B cell (primary cell): ENCODE results near the gene RNU5B-1. TPM values are rescaled to one million over a fixed set of nuclear protein-coding genes. Genes with fewer than 3 reads are reported as not detected.

Experiments used
- ATAC-seq: fragments of 200-7000 bp; cut with Tn5 transposase; one replicate; pipeline ENCODE4 v1.10.0; 2021; ENCODE audit warnings: low read depth, mild to moderate bottlenecking, moderate number of reproducible peaks, moderate library complexity
- CTCF ChIA-PET: fragments of 350-600 bp; sonication (Branson Sonifier 250); formaldehyde crosslinking; loops from one replicate; lab custom pipeline; 2021; ENCODE audit warnings: antibody characterized with exemption, inconsistent platforms; lab: Charles Lee
- POLR2A ChIA-PET: fragments of 350-600 bp; sonication (Branson Sonifier 250); formaldehyde crosslinking; loops from one replicate; lab custom pipeline; 2021; ENCODE audit warnings: antibody characterized with exemption; lab: Charles Lee
- DNase-seq: peaks from one replicate; pipeline ENCODE4 v3.0.0; 2013
- H2AFZ ChIP-seq: 2 replicates; pipeline ENCODE4 v1.6.1; 2012; ENCODE audit warnings: mild to moderate bottlenecking, low read depth, low read length; ENCODE audit not compliant: insufficient read depth, poor library complexity, severe bottlenecking
- H3K27ac ChIP-seq, 2 donors: 1 replicate in 1 of 2; 2 replicates in 1 of 2; pipeline ENCODE4 v1.5.1; 2012 to 2013; ENCODE audit warnings: low read length in 2 of 2, mild to moderate bottlenecking in 2 of 2, moderate library complexity in 1 of 2
- H3K27me3 ChIP-seq, 4 experiments: fragments of 200-600 bp in 1 of 4; sonication (generic) in 1 of 4; replicated peaks in 1 of 4; 1 replicate in 2 of 4; 2 replicates in 2 of 4; pipeline versions ENCODE4 v1.6.1 to v1.7.0; 2013 to 2016; ENCODE audit warnings: low read length in 3 of 4, mild to moderate bottlenecking in 2 of 4, mixed read lengths in 1 of 4, moderate library complexity in 1 of 4; ENCODE audit not compliant: insufficient read depth in 4 of 4, control insufficient read depth in 3 of 4; ENCODE audit errors: control extremely low read depth in 1 of 4
- H3K36me3 ChIP-seq, 2 experiments: replicated peaks in 1 of 2; 1 replicate in 1 of 2; 2 replicates in 1 of 2; pipeline versions ENCODE4 v1.6.1 to v1.7.1; 2013; ENCODE audit warnings: low read length in 1 of 2; ENCODE audit not compliant: insufficient read depth in 2 of 2, control insufficient read depth in 1 of 2; ENCODE audit errors: control extremely low read depth in 1 of 2, extremely low read depth in 1 of 2
- H3K4me1 ChIP-seq, 2 donors: fragments of 200-600 bp in 1 of 2; sonication (generic) in 1 of 2; 1 replicate in 1 of 2; 2 replicates in 1 of 2; pipeline versions ENCODE4 v1.5.1 to v1.6.1; 2013 to 2017; ENCODE audit warnings: low read length in 2 of 2; ENCODE audit not compliant: control insufficient read depth in 2 of 2, insufficient read depth in 2 of 2
- H3K4me2 ChIP-seq: replicated peaks from 2 replicates; pipeline ENCODE3; 2012; ENCODE audit warnings: mild to moderate bottlenecking, low read depth, low read length; ENCODE audit not compliant: poor library complexity, severe bottlenecking
- H3K4me3 ChIP-seq, 5 experiments: fragments of 200-600 bp in 1 of 5; sonication (generic) in 1 of 5; 1 replicate in 3 of 5; 2 replicates in 2 of 5; pipeline versions ENCODE4 v1.5.1 to v1.7.0; 2011 to 2016; ENCODE audit warnings: low read length in 4 of 5, mild to moderate bottlenecking in 4 of 5, low read depth in 2 of 5, control low read depth in 1 of 5, moderate library complexity in 1 of 5; ENCODE audit not compliant: insufficient read depth in 1 of 5; ENCODE audit errors: control extremely low read depth in 1 of 5, extremely low read depth in 1 of 5
- H3K79me2 ChIP-seq: fragments of 200-600 bp; sonication (generic); one replicate; pipeline ENCODE4 v1.6.0; 2016; ENCODE audit warnings: low read length; ENCODE audit not compliant: control insufficient read depth, insufficient read depth
- H3K9ac ChIP-seq: fragments of 200-600 bp; sonication (generic); 2 replicates; pipeline ENCODE4 v1.6.1; 2017; ENCODE audit warnings: mild to moderate bottlenecking, low read length, moderate library complexity
- H3K9me3 ChIP-seq, 3 donors: one replicate each; pipeline versions ENCODE4 v1.6.1 to v1.7.1; 2013; ENCODE audit warnings: low read length in 2 of 3; ENCODE audit not compliant: control insufficient read depth in 2 of 3, insufficient read depth in 1 of 3; ENCODE audit errors: control extremely low read depth in 1 of 3
- H4K20me1 ChIP-seq: 2 replicates; pipeline ENCODE4 v1.6.0; 2012; ENCODE audit warnings: mild to moderate bottlenecking, low read length; ENCODE audit not compliant: insufficient read depth, control insufficient read depth, poor library complexity, severe bottlenecking
- H3K27ac Mint-ChIP-seq: one replicate; pipeline ENCODE4 v1.8.0; 2021; ENCODE audit warnings: mixed read lengths
- H3K27me3 Mint-ChIP-seq: one replicate; pipeline ENCODE4 v1.8.0; 2021; ENCODE audit warnings: mixed read lengths
- H3K4me1 Mint-ChIP-seq: one replicate; pipeline ENCODE4 v1.8.0; 2021; ENCODE audit warnings: mixed read lengths
- H3K4me3 Mint-ChIP-seq: one replicate; pipeline ENCODE4 v1.8.0; 2021; ENCODE audit warnings: mixed read lengths
- H3K9me3 Mint-ChIP-seq: one replicate; pipeline ENCODE4 v1.8.0; 2022; ENCODE audit warnings: mixed read lengths; ENCODE audit not compliant: insufficient read depth
- EZH2 ChIP-seq: IDR thresholded peaks from 2 replicates; pipeline ENCODE4 v1.6.1; 2012; ENCODE audit warnings: borderline replicate concordance, low read depth, mild to moderate bottlenecking, moderate library complexity, low read length; ENCODE audit not compliant: insufficient read depth, poor library complexity, severe bottlenecking
- WGBS: methylation state at CpG from one replicate; pipeline ENCODE4 v1.1.5; 2013; ENCODE audit warnings: missing lambda C conversion rate; ENCODE audit not compliant: insufficient coverage; 5-methylcytosine and 5-hydroxymethylcytosine counted together
- intact Hi-C: fragments of 100-400 bp; cut with micrococcal nuclease; formaldehyde crosslinking; loops from one replicate; pipeline ENCODE4 v1.10.0; 2022
- polyA plus RNA-seq: library from polyadenylated mRNA; depleted of rRNA; stranded (reverse); fragments of >200 nt; gene quantifications from 2 replicates; pipeline ENCODE4 v1.2.3, GENCODE V29; 2012
- total RNA-seq, 2 donors: library from RNA; stranded (reverse); fragments of 120-200 nt in 1 of 2; gene quantifications; 1 replicate in 1 of 2; 2 replicates in 1 of 2; pipeline versions ENCODE4 v1.2.3 to v1.2.4, GENCODE V29; 2013 to 2022
- TF ChIP-seq, protein P1 (sequence below): fragments of 200-600 bp; IDR thresholded peaks from one replicate; pipeline ENCODE4 v1.8.0; 2022; ENCODE audit warnings: antibody characterized with exemption, mild to moderate bottlenecking

The RNU5B-1 gene
- total and polyA plus RNA-seq, 2 donors (not counting 1 experiment from before 2014, with no cell fraction given) = 21.7 TPM; not detected in 1

DNA sequence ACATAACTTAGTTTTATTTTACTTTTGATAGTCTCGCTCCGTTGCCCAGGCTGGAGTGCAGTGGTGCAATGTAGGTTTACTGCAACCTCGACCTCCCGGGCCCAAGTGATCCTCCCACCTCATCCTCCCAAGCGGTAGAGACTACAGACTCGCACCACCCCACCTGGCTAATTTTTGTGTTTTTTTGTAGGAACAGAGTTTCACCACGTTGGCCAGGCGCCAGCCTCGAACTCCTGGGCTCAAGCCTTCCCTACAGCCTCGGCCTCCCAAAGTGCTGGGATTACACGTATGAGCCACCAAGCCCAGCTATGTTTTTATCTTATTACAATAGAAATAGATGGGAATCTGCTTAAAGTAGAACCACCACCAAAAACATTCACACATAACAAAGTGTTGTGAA is 5.7 kb upstream of the RNU5B-1 start:
- H3K4me1 ChIP-seq = peaks cover 22 to 35% of the 10 kb centered on the region in 2 donors
- peaks cover 0 to 15% (median 0%) of the 10 kb centered on the region in 3 donors for H3K9me3 ChIP-seq
- CTCF ChIA-PET = interaction anchor here (1.0 to 2.7 kb wide), 2 partner anchors 12 to 116 kb away, joined by 3 to 25 read pairs; partner anchors contain the start of gene PARP16
- no peak for TF ChIP-seq EZH2
- TF ChIP-seq, protein P1, sequence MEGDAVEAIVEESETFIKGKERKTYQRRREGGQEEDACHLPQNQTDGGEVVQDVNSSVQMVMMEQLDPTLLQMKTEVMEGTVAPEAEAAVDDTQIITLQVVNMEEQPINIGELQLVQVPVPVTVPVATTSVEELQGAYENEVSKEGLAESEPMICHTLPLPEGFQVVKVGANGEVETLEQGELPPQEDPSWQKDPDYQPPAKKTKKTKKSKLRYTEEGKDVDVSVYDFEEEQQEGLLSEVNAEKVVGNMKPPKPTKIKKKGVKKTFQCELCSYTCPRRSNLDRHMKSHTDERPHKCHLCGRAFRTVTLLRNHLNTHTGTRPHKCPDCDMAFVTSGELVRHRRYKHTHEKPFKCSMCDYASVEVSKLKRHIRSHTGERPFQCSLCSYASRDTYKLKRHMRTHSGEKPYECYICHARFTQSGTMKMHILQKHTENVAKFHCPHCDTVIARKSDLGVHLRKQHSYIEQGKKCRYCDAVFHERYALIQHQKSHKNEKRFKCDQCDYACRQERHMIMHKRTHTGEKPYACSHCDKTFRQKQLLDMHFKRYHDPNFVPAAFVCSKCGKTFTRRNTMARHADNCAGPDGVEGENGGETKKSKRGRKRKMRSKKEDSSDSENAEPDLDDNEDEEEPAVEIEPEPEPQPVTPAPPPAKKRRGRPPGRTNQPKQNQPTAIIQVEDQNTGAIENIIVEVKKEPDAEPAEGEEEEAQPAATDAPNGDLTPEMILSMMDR = no peak
- Mint-ChIP-seq H3K27me3 (no peaks in the 10 kb centered on the region), H3K27ac (peak overlapping the region; percentile 27), H3K4me3 (no peak overlapping the region), H3K4me1 (peaks cover 36% of the 10 kb centered on the region), H3K9me3 (no peaks in the 10 kb centered on the region)
- no peak for DNase-seq
- H3K36me3 ChIP-seq = no peaks in the 10 kb centered on the region
- POLR2A ChIA-PET = interaction anchor here (2.2 kb wide), 1 partner anchor 12 kb away, joined by 13 read pairs; the partner anchor contains the start of gene PARP16
- no peak overlapping the region for H3K27ac ChIP-seq
- no peaks in the 10 kb centered on the region for H3K79me2 ChIP-seq
- intact Hi-C loops = no loop called here
- no peaks in the 10 kb centered on the region for H4K20me1 ChIP-seq
- H2AFZ ChIP-seq = no peak overlapping the region
- H3K4me3 ChIP-seq = no peak overlapping the region
- no peak overlapping the region for H3K9ac ChIP-seq
- no peaks in the 10 kb centered on the region for H3K27me3 ChIP-seq
- H3K4me2 ChIP-seq = no peak overlapping the region
- WGBS = no CpG with 5 or more reads among the region's 11 CpGs
- ATAC-seq = no peak

DNA sequence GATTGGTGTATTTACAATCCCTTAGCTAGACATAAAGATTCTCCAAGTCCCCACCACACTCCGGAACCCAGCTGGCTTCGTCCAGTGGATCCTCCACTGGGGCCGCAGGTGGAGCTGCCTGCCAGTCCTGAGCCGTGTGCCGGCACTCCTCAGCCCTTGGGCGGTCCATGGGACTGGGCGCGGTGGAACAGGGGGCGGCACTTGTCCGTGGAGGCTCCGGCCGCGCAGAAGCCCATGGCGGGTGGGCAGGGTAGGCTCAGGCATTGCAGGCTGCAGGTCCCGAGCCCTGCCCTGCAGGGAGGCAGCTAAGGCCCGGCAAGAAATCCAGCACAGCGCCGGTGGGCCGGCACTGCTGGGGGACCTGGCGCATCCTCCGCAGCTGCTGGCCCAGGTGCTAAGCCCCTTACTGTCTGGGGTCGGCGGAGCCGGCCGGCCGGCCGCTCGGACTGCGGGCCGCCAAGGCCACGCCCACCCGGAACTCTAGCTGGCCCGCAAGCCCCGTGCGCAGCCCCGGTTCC is 3.5 kb upstream of the RNU5B-1 start:
- H3K4me1 Mint-ChIP-seq = peaks cover 40% of the 10 kb centered on the region
- no peaks in the 10 kb centered on the region for H3K36me3 ChIP-seq
- no peaks in the 10 kb centered on the region for H3K27me3 Mint-ChIP-seq
- H3K9me3 ChIP-seq = peaks cover 0 to 15% (median 0%) of the 10 kb centered on the region in 3 donors
- H3K9ac ChIP-seq = no peak overlapping the region
- H3K79me2 ChIP-seq = no peaks in the 10 kb centered on the region
- H2AFZ ChIP-seq = no peak overlapping the region
- no peak for ATAC-seq
- no peaks in the 10 kb centered on the region for H4K20me1 ChIP-seq
- no peak overlapping the region for H3K4me3 ChIP-seq
- H3K4me2 ChIP-seq = no peak overlapping the region
- ChIA-PET CTCF (interaction anchor here (0.6 kb wide), 1 partner anchor 108 kb away, joined by 3 read pairs; no protein-coding TSS in a partner anchor), POLR2A (interaction anchor here (0.8 to 2.2 kb wide), 2 partner anchors 14 to 114 kb away, joined by 4 to 13 read pairs; partner anchors contain the start of gene PARP16)
- no peak overlapping the region for H3K4me3 Mint-ChIP-seq
- no peak overlapping the region for H3K27ac Mint-ChIP-seq
- DNase-seq = no peak
- intact Hi-C loops = loop anchor here (5.0 kb wide), 1 partner anchor 1206 kb away; the partner anchor contains the start of gene ZWILCH
- no peaks in the 10 kb centered on the region for H3K27me3 ChIP-seq
- H3K27ac ChIP-seq = no peak overlapping the region
- 97% methylated on average over 22 of the region's 36 CpGs for WGBS
- TF ChIP-seq, protein P1 = no peak
- no peak for TF ChIP-seq EZH2
- no peaks in the 10 kb centered on the region for H3K9me3 Mint-ChIP-seq
- peaks cover 25 to 40% of the 10 kb centered on the region in 2 donors for H3K4me1 ChIP-seq
